WI38 (cell line): ENCODE measurements around the gene ZNF764.

Experiments
- H3K4me3 ChIP-seq: 2 replicates; pipeline ENCODE4 v1.5.1; 2011; ENCODE audit warnings: low read depth, mild to moderate bottlenecking, control low read depth, low read length
- CTCF ChIP-seq: IDR thresholded peaks from 2 replicates; pipeline ENCODE4 v1.5.1; 2012; ENCODE audit warnings: low read depth, mild to moderate bottlenecking, control low read depth, low read length

The ZNF764 gene

GRCh38 chr16:30569746-30570635 lies 11.8 kb upstream of the ZNF764 start:
- TF ChIP-seq CTCF: no peak

GRCh38 chr16:30569281-30569680 lies 11.1 kb upstream of the ZNF764 start:
- no peak for TF ChIP-seq CTCF

More at GRCh38 chr16:30569746-30570635, 11.8 kb upstream of the ZNF764 start:
- H3K4me3 ChIP-seq: no peak overlapping the region

GRCh38 chr16:30567991-30568638 lies 9.9 kb upstream of the ZNF764 start:
- H3K4me3 ChIP-seq: no peak overlapping the region
- no peak for TF ChIP-seq CTCF

More at GRCh38 chr16:30569281-30569680, 11.1 kb upstream of the ZNF764 start:
- H3K4me3 ChIP-seq: no peak overlapping the region

GRCh38 chr16:30567160-30567990 lies 9.2 kb upstream of the ZNF764 start:
- TF ChIP-seq CTCF: no peak
- no peak overlapping the region for H3K4me3 ChIP-seq

GRCh38 chr16:30566531-30566930 lies 8.4 kb upstream of the ZNF764 start:
- TF ChIP-seq CTCF: no peak
- H3K4me3 ChIP-seq: no peak overlapping the region

- no peak overlapping the region for H3K4me3 ChIP-seq
- TF ChIP-seq CTCF: no peak
Observed at GRCh38 chr16:30565984-30566383, 7.8 kb upstream of the ZNF764 start.
